Testis (tissue), 3 donors: ENCODE data around the gene MCHR2. TPM values are rescaled to one million over a fixed set of nuclear protein-coding genes. Genes with fewer than 3 reads are reported as not detected.

Source experiments
- DNase-seq: peaks from one replicate; pipeline ENCODE4 v3.0.0-alpha.2; 2019
- H3K27ac ChIP-seq, 2 donors: fragments of 200-600 bp; sonication (generic); one replicate each; pipeline ENCODE4 v1.5.1; 2019
- H3K27me3 ChIP-seq: fragments of 200-600 bp; sonication (generic); one replicate; pipeline ENCODE4 v1.5.1; 2019
- H3K36me3 ChIP-seq: fragments of 200-600 bp; sonication (generic); one replicate; pipeline ENCODE4 v1.5.1; 2017; ENCODE audit warnings: low read depth; ENCODE audit errors: missing control alignments
- H3K4me1 ChIP-seq: fragments of 200-600 bp; sonication (generic); one replicate; pipeline ENCODE4 v1.5.1; 2019
- H3K4me3 ChIP-seq, 2 donors: fragments of 200-600 bp; sonication (generic); one replicate each; pipeline ENCODE4 v1.5.1; 2017 to 2019
- H3K9me3 ChIP-seq: fragments of 200-600 bp; sonication (generic); one replicate; pipeline ENCODE4 v1.5.1; 2017
- POLR2A ChIP-seq: fragments of 450-650 bp; IDR thresholded peaks from one replicate; pipeline ENCODE4 v1.6.1; 2017; ENCODE audit warnings: antibody characterized with exemption, mild to moderate bottlenecking, moderate library complexity
- WGBS, 2 donors: methylation state at CpG; one replicate each; pipeline ENCODE4 v1.1.5; 2018; 5-methylcytosine and 5-hydroxymethylcytosine counted together
- intact Hi-C: fragments of 100-400 bp; cut with DNase I; formaldehyde crosslinking; loops from one replicate; pipeline ENCODE4 v1.15.1; 2023; ENCODE audit warnings: low total_unique reads
- polyA plus RNA-seq: library from polyadenylated mRNA; stranded (reverse); fragments of 350-450 nt; fragmentation: Illumina TruSeq; extraction: RNeasy Lipid Tissue Mini Kit (QIAGEN cat#74804); gene quantifications from one replicate; pipeline ENCODE4 v1.2.3, GENCODE V29; 2014; ENCODE audit warnings: low read depth, low replicate concordance; ENCODE audit not compliant: insufficient read depth
- total RNA-seq, 2 donors: library from RNA; depleted of rRNA; stranded (reverse); fragments of >200 nt; gene quantifications; one replicate each; pipeline ENCODE4 v1.2.3, GENCODE V29; 2016
- TF ChIP-seq, protein P1 (sequence below), 3 experiments: fragments of 450-650 bp in 2 of 3; fragments of 200-600 bp in 1 of 3; sonication (generic) in 1 of 3; IDR thresholded peaks; one replicate each; pipeline ENCODE4 v1.5.1; 2016 to 2019; ENCODE audit warnings: antibody characterized with exemption in 3 of 3, mild to moderate bottlenecking in 2 of 3, moderate library complexity in 1 of 3

The MCHR2 gene
- total and polyA plus RNA-seq, 3 donors from 2014 or later = 0.31 to 0.83 TPM; not detected in 1

DNA sequence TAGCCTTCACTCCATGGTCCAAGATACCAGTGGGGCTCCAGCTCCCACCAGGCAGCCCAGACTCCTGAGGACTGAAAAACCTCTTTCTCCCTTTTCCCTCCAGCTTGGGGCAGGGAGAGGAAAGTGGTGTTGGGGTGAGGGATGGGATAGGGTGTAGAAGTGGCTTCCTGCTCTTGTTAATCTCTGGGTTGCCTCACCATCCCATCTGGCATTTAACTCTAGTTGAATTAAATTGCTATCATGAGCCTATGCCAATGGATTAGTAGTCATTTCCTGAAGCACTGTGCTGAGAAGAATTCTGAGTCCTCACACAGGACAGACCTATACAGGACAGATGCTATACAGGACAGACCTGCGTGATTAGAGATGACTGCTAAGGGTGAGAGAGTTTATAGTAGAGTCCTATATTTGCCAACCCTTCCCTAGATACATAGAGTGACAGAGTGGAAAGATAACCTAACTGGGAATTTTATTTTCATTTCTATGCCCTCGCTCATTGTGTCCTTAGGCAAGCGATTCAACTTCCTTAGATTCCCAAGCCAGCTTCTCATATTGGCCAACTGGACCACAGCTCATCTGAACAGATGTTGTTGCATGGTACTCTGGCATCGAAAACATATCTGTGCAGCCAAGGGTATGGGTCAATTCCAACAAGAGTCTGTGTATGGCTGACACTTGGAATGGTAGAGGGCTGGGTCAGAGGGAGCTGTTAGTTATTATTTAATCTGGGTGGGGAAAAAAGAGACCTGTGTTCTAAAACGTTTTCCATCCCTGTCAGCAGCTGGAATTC lies 42.8 kb downstream of the MCHR2 start:
- no peaks in the 10 kb centered on the region for H3K4me1 ChIP-seq
- intact Hi-C loops = no loop called here
- H3K36me3 ChIP-seq = no peaks in the 10 kb centered on the region
- no peak overlapping the region for H3K27ac ChIP-seq
- no peak overlapping the region for H3K4me3 ChIP-seq
- DNase-seq = no peak
- H3K9me3 ChIP-seq = no peaks in the 10 kb centered on the region
- WGBS, 2 donors = 81 to 86% methylated on average over 5 of the region's 5 CpGs
- H3K27me3 ChIP-seq = no peaks in the 10 kb centered on the region
- TF ChIP-seq POLR2A = no peak
- TF ChIP-seq, protein P1, sequence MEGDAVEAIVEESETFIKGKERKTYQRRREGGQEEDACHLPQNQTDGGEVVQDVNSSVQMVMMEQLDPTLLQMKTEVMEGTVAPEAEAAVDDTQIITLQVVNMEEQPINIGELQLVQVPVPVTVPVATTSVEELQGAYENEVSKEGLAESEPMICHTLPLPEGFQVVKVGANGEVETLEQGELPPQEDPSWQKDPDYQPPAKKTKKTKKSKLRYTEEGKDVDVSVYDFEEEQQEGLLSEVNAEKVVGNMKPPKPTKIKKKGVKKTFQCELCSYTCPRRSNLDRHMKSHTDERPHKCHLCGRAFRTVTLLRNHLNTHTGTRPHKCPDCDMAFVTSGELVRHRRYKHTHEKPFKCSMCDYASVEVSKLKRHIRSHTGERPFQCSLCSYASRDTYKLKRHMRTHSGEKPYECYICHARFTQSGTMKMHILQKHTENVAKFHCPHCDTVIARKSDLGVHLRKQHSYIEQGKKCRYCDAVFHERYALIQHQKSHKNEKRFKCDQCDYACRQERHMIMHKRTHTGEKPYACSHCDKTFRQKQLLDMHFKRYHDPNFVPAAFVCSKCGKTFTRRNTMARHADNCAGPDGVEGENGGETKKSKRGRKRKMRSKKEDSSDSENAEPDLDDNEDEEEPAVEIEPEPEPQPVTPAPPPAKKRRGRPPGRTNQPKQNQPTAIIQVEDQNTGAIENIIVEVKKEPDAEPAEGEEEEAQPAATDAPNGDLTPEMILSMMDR (IDR thresholded peaks at IDR 0.05) = no peak

DNA sequence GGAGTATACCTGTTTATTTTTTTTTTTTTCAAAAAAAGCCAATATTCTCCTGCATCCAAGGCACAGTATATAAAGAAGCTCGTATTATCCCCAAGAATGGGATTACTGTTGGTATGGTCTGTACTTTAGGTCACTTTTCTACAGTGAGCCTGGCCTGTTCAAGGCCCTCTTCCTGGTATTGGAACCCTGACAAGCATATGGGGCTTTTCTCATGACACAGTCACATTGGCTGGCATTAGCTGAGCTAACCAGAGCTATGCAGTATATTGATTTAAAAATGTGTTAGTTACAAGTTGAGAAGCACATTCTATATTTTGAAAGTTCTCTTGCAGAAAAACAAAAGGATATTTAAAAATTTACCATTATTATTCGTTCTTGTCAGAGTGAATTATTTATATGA lies 48.0 kb downstream of the MCHR2 start:
- intact Hi-C loops = no loop called here
- H3K9me3 ChIP-seq = no peaks in the 10 kb centered on the region
- TF ChIP-seq POLR2A = no peak
- TF ChIP-seq, protein P1 (IDR thresholded peaks at IDR 0.05) = no peak
- DNase-seq = no peak
- H3K4me1 ChIP-seq = no peaks in the 10 kb centered on the region
- H3K27ac ChIP-seq = no peak overlapping the region
- no peaks in the 10 kb centered on the region for H3K27me3 ChIP-seq
- no peak overlapping the region for H3K4me3 ChIP-seq
- whole genome bisulfite sequencing, 2 donors = 82 to 90% methylated on average over 2 of the region's 2 CpGs
- no peaks in the 10 kb centered on the region for H3K36me3 ChIP-seq

DNA sequence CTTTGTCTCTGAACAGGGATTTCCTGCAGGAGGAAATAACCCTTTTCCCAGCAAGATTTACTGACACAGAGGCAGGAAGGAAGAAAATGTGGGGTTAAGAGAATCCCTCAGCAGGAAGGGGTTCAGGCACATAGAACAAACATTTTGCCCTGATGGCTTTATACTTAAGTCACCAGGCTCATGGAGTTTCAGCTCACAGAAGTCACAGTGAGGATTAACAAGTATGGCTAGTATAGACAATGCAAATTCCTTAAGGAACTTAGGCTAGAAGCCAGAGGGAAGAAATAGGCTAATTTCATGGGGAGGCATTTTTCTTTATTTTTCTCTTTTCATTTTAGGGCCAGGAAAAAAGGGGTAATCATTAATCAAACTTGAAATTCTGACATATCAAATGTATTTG lies 50.2 kb downstream of the MCHR2 start:
- intact Hi-C loops = no loop called here
- no peak for DNase-seq
- no peak overlapping the region for H3K27ac ChIP-seq

DNA sequence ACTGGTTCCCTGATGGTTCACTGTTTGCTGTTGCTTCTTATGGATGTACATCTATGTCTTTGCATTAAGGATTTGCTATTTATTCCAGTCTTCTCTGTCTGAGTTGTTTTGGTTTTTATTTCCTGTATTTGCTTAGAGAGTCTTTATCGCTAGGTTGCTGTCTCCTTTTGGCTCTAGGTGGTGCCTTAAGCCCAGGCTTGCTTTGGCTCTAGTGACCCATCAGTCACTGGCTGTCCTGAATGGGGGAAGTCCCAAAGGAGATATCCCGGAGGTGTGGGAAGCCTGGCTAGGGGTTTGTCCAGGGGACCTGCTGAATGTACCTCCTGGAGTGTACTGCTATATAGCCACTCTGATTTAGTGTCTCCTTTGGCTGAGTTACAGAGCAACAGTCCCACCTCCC lies 53.4 kb downstream of the MCHR2 start:
- Histone ChIP-seq H3K4me1 (no peaks in the 10 kb centered on the region), H3K9me3 (no peaks in the 10 kb centered on the region), H3K27me3 (no peaks in the 10 kb centered on the region), H3K27ac (no peak overlapping the region), H3K36me3 (no peaks in the 10 kb centered on the region), H3K4me3 (no peak overlapping the region)
- DNase-seq = no peak
- 84 to 88% methylated on average over 2 of the region's 2 CpGs for WGBS, 2 donors
- intact Hi-C loops = no loop called here
- TF ChIP-seq, protein P1 (IDR thresholded peaks at IDR 0.05) = no peak
- TF ChIP-seq POLR2A = no peak

More for the DNA sequence above, 50.2 kb downstream of the MCHR2 start:
- H3K4me1 ChIP-seq = no peaks in the 10 kb centered on the region
- no peaks in the 10 kb centered on the region for H3K9me3 ChIP-seq
- no peaks in the 10 kb centered on the region for H3K36me3 ChIP-seq
- TF ChIP-seq, protein P1 (IDR thresholded peaks at IDR 0.05) = no peak
- no peak for TF ChIP-seq POLR2A
- no peak overlapping the region for H3K4me3 ChIP-seq
- no peaks in the 10 kb centered on the region for H3K27me3 ChIP-seq

DNA sequence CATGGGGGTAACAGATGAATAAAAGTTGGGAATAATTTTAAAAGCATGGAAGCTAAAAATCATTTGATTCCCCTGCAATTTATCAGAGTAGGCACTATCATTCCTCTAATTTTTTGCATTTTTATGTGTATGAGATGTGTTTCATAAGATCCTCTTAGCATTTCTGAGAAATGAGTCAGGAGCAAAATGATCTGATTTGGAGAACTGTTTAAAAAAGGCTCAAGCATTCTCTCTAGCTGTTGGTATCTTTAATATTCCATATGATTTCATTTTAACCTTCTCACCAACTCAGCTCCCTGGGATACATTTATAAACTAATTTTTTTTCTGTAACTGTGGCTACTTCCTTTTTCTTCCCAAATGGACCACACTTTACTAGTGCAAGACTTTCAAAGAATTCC lies 60.9 kb downstream of the MCHR2 start:
- no peak for DNase-seq
- Histone ChIP-seq H3K27ac (no peak overlapping the region), H3K4me3 (no peak overlapping the region), H3K9me3 (no peaks in the 10 kb centered on the region), H3K36me3 (no peaks in the 10 kb centered on the region), H3K27me3 (no peaks in the 10 kb centered on the region), H3K4me1 (no peaks in the 10 kb centered on the region)
- TF ChIP-seq, protein P1 (IDR thresholded peaks at IDR 0.05) = no peak
- no peak for TF ChIP-seq POLR2A
- intact Hi-C loops = no loop called here
